Measurements from ENCODE around the gene CARHSP1.

Gene CARHSP1

GRCh38 chr16:8907096-8907495 is 38.3 kb upstream of the CARHSP1 start:
- no peak overlapping the region for H3K27ac ChIP-seq (replicated peaks)
- TF ChIP-seq GABPA (IDR thresholded peaks at IDR 0.05; ENCODE audit: low read depth) (no peak), POLR2AphosphoS5 (IDR thresholded peaks at IDR 0.05; ENCODE audit: low read depth) (no peak), SPI1 (IDR thresholded peaks at IDR 0.05; ENCODE audit: borderline replicate concordance, low read depth) (no peak)
- TF ChIP-seq, protein P1, sequence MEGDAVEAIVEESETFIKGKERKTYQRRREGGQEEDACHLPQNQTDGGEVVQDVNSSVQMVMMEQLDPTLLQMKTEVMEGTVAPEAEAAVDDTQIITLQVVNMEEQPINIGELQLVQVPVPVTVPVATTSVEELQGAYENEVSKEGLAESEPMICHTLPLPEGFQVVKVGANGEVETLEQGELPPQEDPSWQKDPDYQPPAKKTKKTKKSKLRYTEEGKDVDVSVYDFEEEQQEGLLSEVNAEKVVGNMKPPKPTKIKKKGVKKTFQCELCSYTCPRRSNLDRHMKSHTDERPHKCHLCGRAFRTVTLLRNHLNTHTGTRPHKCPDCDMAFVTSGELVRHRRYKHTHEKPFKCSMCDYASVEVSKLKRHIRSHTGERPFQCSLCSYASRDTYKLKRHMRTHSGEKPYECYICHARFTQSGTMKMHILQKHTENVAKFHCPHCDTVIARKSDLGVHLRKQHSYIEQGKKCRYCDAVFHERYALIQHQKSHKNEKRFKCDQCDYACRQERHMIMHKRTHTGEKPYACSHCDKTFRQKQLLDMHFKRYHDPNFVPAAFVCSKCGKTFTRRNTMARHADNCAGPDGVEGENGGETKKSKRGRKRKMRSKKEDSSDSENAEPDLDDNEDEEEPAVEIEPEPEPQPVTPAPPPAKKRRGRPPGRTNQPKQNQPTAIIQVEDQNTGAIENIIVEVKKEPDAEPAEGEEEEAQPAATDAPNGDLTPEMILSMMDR (IDR thresholded peaks at IDR 0.05; ENCODE audit: insufficient read depth, low read length): no peak
- TF ChIP-seq, protein P2, sequence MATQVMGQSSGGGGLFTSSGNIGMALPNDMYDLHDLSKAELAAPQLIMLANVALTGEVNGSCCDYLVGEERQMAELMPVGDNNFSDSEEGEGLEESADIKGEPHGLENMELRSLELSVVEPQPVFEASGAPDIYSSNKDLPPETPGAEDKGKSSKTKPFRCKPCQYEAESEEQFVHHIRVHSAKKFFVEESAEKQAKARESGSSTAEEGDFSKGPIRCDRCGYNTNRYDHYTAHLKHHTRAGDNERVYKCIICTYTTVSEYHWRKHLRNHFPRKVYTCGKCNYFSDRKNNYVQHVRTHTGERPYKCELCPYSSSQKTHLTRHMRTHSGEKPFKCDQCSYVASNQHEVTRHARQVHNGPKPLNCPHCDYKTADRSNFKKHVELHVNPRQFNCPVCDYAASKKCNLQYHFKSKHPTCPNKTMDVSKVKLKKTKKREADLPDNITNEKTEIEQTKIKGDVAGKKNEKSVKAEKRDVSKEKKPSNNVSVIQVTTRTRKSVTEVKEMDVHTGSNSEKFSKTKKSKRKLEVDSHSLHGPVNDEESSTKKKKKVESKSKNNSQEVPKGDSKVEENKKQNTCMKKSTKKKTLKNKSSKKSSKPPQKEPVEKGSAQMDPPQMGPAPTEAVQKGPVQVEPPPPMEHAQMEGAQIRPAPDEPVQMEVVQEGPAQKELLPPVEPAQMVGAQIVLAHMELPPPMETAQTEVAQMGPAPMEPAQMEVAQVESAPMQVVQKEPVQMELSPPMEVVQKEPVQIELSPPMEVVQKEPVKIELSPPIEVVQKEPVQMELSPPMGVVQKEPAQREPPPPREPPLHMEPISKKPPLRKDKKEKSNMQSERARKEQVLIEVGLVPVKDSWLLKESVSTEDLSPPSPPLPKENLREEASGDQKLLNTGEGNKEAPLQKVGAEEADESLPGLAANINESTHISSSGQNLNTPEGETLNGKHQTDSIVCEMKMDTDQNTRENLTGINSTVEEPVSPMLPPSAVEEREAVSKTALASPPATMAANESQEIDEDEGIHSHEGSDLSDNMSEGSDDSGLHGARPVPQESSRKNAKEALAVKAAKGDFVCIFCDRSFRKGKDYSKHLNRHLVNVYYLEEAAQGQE (IDR thresholded peaks at IDR 0.05; ENCODE audit: insufficient replicate concordance, low read depth): no peak
- no peak overlapping the region for H3K4me3 ChIP-seq (replicated peaks; ENCODE audit: insufficient read depth, low read length)
- H3K27me3 ChIP-seq (ENCODE audit: insufficient read depth, poor library complexity, severe bottlenecking): no peaks in the 10 kb centered on the region
- no peak for DNase-seq (ENCODE audit: low read depth in 1 of 2, low spot score in 1 of 2)

GRCh38 chr16:8905795-8906591 is 37.2 kb upstream of the CARHSP1 start:
- DNase-seq (ENCODE audit: low read depth in 1 of 2, low spot score in 1 of 2): no peak
- TF ChIP-seq SPI1 (IDR thresholded peaks at IDR 0.05; ENCODE audit: borderline replicate concordance, low read depth): no peak
- TF ChIP-seq, protein P2 (IDR thresholded peaks at IDR 0.05; ENCODE audit: insufficient replicate concordance, low read depth): no peak
- TF ChIP-seq GABPA (IDR thresholded peaks at IDR 0.05; ENCODE audit: low read depth): no peak
- TF ChIP-seq, protein P1 (IDR thresholded peaks at IDR 0.05; ENCODE audit: insufficient read depth, low read length): no peak
- TF ChIP-seq POLR2AphosphoS5 (IDR thresholded peaks at IDR 0.05; ENCODE audit: low read depth): no peak
- Histone ChIP-seq H3K27ac (replicated peaks) (no peak overlapping the region), H3K27me3 (ENCODE audit: insufficient read depth, poor library complexity, severe bottlenecking) (no peaks in the 10 kb centered on the region), H3K4me3 (replicated peaks; ENCODE audit: insufficient read depth, low read length) (no peak overlapping the region)

DNA sequence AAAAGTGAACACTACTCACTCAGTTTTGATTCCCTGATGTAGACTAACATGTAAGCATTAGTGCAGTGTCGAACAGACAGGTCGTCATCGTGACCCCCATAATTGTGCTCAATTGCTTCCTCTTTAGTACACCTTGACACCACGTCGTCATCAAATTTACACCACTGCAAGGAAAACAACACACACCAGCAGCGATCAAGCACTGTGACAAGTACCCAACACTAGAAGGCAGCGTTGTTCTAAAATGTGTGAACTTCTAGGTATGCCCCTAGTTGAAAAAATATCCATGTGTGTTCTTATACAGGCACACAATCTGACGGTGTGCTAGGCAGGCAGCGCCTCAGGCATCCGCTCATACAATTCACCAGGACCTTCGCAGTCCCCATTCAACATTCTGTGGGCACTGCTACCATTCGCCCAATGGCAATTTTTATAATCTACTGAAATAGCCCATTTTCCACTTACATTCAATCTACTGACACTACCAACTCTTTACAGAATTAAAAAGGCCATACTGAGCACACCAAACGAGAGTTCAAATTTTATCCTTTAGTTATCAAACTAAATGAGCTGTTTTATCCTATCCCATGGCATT is 36.5 kb upstream of the CARHSP1 start:
- Histone ChIP-seq H3K4me3 (replicated peaks; ENCODE audit: insufficient read depth, low read length) (no peak overlapping the region), H3K27me3 (ENCODE audit: insufficient read depth, poor library complexity, severe bottlenecking) (no peaks in the 10 kb centered on the region), H3K27ac (replicated peaks) (no peak overlapping the region)
- 0 out of 2 replicates have a peak, but pooled peaks have one; percentile 19 for TF ChIP-seq POLR2AphosphoS5 (IDR thresholded peaks at IDR 0.05; ENCODE audit: low read depth)
- no peak for TF ChIP-seq GABPA (IDR thresholded peaks at IDR 0.05; ENCODE audit: low read depth)
- TF ChIP-seq, protein P1 (IDR thresholded peaks at IDR 0.05; ENCODE audit: insufficient read depth, low read length): peak; percentile 56
- DNase-seq (ENCODE audit: low read depth in 1 of 2, low spot score in 1 of 2): peak in 1 of 2 experiments; percentile 41

Data from HL-60 (cell line).